Heart left ventricle (tissue), 13 donors: ENCODE data around the gene FIG4.

Experiments
- POLR2A ChIP-seq, 2 donors: fragments of 450-650 bp; IDR thresholded peaks; one replicate each; pipeline ENCODE4 v1.6.1; 2017; ENCODE audit warnings: antibody characterized with exemption in 2 of 2, mild to moderate bottlenecking in 2 of 2, moderate library complexity in 2 of 2
- TF ChIP-seq, protein P1 (sequence below), 12 donors: fragments of 200-600 bp; sonication (generic) in 4 of 12; IDR thresholded peaks; one replicate each; pipeline versions ENCODE4 v1.5.0 to v1.8.0; 2018 to 2022; ENCODE audit warnings: antibody characterized with exemption in 12 of 12, mild to moderate bottlenecking in 5 of 12
- donor health status: ischemic (EF 13 %, LVEDD 7.1; RV severe dilation, severe dysfunction).
- donor health status: DM: no; HTN: yes; CAD: no.
- donor health status: DM: no; HTN: no; CAD: no.
- donor health status: ischemic (EF 25% LVEDD 6.9; RV normal size, moderate dysfunction).
- donor health status: ischemic (EF 25% LVEDD 5.7; RV mildly dilated, moderate dysfunction).
- donor health status: ischemic (EF 35%, LVEDD 5.7; RV mildly dilated, moderate dysfunction).
- donor health status: nonischemic (EF 11% LVEDD 7.7; RV severe dilation, severe dysfunction).
- donor health status: DM: yes; HTN: yes; CAD: no.
- donor health status: PGD.
- donor health status: ischemic (EF 29% LVEDD 5.4; RV normal size, mild dysfunction).
- donor health status: nonischemic (EF 23%, LVEDD 6.1; RV moderate dilation, normal function).

- TF ChIP-seq, protein P1, sequence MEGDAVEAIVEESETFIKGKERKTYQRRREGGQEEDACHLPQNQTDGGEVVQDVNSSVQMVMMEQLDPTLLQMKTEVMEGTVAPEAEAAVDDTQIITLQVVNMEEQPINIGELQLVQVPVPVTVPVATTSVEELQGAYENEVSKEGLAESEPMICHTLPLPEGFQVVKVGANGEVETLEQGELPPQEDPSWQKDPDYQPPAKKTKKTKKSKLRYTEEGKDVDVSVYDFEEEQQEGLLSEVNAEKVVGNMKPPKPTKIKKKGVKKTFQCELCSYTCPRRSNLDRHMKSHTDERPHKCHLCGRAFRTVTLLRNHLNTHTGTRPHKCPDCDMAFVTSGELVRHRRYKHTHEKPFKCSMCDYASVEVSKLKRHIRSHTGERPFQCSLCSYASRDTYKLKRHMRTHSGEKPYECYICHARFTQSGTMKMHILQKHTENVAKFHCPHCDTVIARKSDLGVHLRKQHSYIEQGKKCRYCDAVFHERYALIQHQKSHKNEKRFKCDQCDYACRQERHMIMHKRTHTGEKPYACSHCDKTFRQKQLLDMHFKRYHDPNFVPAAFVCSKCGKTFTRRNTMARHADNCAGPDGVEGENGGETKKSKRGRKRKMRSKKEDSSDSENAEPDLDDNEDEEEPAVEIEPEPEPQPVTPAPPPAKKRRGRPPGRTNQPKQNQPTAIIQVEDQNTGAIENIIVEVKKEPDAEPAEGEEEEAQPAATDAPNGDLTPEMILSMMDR (IDR thresholded peaks at IDR 0.05): no peak
- TF ChIP-seq POLR2A (IDR thresholded peaks at IDR 0.05): no peak
These were observed 176.9 kb downstream of the FIG4 start for GRCh38 chr6:109867970-109868358.
